Activated gamma-delta T cell treated with anti-CD3 and anti-CD28 coated beads, Interleukin-2, amount 50 U/mL, for 16 hours (primary cell): ENCODE results near the gene RAB3IP.
"Not testable (repeated sequence)": the region's sequence is repeated elsewhere in the genome, so short reads cannot be mapped to it uniquely, and the experiment has no call there.

ENCODE experiments used
- DNase-seq: peaks from one replicate; pipeline ENCODE4 v3.0.0-alpha.2; 2020; ENCODE audit warnings: low read depth

The RAB3IP gene

DNA sequence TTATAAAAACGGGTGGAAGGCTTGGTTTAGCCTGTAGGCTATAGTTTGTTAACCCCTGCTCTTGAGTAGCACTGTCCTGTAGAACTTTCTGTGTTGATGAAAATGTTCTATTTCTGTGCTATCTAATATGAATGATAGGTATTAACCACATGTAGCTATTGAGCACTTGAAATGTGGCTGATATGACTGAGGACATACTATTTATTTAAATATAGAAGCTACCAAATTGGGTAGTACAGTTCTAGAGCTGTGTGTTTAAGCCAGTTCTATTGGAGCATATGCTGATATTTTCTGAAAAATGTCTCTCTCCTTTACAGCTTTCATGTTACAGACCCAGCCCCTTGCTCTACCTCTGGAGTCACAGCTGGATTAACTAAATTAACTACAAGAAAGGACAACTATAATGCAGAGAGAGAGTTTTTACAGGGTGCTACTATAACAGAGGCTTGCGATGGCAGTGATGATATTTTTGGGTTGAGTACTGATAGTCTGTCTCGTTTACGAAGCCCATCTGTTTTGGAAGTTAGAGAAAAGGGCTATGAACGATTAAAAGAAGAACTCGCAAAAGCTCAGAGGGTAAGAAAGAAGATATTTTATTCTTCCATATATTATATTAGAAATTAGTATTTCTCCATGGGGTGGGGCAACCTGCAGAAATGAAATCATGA is 17.6 kb downstream of the RAB3IP start:
- no peak for DNase-seq

DNA sequence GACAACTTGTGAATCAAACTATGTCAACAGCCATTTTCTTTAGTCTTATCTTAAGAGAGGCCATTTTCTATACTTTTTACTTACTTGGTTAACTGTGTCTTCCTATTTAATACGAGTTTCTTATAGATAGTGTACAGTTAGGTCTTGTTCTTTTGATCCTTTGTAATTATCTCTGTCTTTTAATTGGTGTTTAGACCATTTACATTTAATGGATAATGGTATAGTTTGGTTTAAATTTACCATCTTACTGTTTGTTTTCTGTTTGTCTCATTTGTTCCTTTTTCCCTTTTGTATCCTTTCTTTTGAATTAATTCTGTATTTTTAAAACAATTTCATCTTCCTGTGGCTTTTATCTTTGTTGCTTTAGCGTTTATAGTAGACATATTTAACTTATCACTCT is 19.4 kb downstream of the RAB3IP start:
- no peak for DNase-seq

DNA sequence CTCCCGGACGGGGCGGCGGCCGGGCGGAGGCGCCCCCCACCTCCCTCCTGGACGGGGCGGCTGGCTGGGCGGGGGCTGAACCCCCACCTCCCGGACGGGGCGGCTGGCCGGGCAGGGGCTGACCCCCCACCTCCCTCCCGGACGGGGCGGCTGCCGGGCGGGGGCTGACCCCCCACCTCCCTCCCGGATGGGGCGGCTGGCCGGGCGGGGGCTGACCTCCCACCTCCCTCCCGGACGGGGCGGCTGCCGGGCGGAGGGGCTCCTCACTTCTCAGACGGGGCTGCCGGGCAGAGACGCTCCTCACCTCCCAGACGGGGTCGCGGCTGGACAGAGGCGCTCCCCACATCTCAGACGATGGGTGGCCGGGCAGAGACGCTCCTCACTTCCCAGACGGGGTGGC is 20.9 kb downstream of the RAB3IP start:
- DNase-seq = not testable (repeated sequence)

DNA sequence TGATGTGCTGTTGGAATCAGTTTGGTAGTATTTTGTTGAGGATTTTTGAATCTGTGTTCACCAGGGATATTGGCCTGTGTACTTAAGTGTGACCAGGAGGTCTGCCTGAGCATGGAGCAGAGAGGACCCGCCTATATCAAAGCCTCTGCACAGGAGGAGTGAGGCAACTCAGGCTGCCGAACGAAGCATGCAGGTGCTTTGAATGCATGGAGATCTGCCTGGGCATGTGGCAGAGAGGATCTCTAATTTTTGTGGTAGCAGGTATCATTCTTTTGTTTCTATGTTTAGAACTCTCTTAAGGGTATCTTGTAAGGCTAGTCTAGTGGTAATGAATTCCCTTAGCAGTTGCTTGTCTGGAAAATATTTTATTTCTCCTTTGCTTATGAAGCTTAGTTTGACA is 26.9 kb downstream of the RAB3IP start:
- no peak for DNase-seq

DNA sequence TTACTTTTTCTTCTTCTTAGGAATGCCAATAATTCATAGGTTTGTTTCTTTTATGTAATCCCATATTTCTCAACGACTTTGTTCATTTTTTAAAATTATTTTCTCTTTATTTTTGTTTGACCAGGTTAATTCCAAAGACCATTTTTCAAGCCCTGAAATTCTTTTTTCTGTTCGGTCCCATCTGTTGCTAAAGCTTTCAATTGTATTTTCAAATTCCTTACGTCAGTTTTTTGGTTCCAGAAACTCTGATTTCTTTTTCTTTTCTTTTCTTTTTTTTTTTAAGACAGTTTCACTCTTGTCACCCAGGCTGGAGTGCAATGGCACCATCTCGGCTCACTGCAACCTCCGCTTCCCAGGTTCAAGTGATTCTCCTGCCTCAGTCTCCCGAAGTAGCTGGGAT is 27.6 kb downstream of the RAB3IP start:
- no peak for DNase-seq

DNA sequence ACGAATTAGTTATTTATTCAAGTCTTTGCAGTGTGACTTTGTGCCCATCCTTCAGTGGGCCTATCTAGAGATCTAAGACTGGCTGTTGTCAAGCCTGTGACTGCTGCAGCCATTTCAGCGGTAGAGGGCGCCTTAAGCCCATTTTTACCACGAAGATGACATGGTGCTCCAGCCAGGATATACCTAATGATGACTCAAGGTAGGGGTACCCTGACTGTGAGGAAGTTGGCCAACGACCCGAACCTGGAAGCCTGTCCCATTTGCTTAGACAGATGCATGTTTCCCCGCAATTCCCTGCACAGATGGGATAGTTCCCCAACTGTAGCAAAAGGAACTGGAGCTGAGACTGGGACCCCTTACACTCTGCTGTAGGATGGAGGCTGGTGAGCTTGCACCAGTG is 41.3 kb downstream of the RAB3IP start:
- no peak for DNase-seq

DNA sequence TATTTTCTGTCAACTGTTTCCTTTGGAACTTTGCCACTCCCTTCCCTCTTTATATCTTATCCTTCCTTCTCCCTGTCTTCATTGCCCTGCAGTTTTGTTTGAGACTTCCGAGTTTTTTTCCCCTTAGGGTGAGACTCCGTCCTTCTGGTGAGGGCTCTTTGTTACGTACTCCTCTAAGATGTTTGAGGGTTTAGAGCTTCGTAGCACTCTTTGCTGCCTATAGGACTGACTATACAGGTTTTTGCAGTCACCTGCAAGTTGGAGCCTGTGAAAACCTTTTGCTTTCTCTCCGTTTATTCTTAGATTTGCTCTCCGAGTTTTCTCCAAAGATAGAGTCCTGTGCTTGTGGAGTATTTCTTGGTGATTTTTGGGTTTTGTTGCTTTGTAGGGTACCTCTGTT is 44.7 kb downstream of the RAB3IP start:
- DNase-seq = no peak

DNA sequence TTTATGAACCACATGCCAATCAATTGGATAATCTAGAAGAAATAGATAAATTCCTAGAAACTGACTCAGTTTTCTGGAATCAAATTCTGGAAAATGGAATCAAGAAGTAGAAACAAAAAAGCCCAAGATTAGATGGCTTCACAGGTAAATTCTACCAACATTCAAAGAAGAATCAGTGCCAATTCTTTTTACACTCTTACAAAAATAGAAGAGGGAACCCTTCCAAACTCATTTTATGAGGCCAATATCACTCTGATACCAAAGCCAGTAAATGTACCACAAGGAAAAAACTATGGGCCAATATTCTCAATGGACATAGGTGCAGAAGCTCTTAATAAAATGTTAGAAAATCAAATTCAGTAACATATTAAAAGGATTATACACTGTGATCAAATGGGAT is 50.7 kb downstream of the RAB3IP start:
- DNase-seq = no peak

DNA sequence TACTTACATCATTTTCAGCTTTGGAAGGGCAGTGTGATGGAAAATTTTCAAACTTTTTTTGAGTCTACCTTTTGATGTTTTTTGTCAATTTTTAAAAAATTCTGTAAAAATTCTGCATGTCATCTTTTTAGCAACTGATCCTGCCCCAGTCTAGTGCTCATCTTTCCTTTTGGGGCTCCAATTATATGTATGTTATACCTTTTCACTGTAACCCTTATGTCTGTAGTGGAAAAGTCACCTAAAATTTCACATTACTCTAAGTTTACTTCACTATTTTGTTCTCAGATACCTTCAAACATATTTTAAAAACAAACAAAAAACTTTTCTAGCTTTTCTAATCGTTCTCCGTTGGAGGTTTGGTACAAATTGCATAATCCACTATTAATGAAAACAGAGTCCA is 53.9 kb downstream of the RAB3IP start:
- no peak for DNase-seq

DNA sequence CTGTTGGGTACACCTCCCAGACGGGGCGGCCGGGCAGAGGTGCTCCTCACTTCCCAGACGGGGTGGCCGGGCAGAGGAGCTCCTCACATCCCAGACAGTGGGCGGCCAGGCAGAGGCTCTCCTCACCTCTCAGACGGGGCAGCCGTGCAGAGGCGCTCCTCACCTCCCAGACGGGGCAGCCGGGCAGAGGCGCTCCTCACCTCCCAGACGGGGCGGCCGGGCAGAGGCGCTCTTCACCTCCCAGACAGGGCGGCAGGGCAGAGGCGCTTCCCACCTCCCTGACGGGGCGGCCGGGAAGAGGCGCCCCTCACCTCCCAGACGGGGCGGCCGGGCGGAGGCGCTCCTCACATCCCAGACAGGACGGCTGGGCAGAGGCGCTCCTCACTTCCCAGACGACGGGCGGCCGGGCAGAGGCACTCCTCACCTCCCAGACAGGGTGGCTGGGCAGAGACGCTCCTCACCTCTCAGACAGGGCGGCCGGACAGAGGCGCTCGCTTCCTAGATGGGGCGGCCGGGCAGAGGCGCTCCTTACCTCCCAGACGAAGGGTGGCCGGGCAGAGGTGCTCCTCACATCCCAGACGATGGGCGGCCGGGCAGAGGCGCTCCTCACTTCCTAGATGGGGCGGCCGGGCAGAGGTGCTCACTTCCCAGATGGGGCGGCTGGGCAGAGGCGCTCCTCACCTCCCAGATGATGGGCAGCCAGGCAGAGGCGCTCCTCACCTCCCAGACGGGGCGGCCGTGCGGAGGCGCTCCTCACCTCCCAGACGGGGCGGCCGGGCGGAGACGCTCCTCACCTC is 68.6 kb downstream of the RAB3IP start:
- DNase-seq = not testable (repeated sequence)

DNA sequence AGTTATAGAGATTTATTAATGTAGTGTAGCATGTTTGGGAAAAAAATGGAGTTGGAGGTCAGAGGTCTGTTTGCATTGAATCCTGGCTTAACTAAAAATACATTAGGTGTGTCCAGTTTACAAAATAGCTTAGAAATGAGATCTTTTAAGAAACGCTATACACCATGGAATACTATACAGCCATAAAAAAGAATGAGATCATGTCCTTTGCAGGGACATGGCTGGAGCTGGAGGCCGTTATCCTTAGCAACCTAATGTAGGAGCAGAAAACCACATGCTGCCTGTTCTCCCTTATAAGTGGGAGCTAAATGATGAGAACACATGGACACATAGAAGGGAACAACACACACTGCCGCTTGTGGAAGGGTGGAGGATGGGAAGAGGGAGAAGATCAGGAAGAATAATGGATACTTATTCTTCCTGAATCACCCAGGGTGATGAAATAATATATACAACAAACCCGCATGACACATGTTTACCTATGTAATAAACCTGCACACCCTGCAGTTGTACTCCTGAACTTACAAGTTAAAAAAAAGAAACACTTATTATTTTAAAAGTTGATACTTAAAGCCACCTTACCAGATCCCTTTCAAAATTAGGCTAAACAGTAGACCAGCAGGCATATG is 72.3 kb downstream of the RAB3IP start:
- no peak for DNase-seq

DNA sequence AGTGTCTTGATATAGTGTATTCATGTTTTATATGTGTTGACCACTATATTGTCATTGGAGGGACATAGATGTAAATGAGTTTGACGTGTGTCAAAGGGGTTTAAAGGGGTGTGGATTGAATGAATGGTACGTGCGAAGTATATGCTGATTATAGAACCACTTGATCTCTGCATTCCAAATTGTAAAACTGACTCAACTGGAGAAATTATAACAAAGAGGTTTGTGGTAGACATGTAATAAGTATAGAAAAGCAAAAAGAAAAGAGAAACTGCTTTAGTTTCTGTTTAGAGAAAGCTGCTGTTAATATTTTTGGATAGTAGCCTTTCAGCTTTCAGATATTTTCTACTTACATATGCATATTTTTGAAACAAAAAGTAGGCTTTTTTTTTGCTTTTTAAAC is 77.4 kb downstream of the RAB3IP start:
- no peak for DNase-seq

DNA sequence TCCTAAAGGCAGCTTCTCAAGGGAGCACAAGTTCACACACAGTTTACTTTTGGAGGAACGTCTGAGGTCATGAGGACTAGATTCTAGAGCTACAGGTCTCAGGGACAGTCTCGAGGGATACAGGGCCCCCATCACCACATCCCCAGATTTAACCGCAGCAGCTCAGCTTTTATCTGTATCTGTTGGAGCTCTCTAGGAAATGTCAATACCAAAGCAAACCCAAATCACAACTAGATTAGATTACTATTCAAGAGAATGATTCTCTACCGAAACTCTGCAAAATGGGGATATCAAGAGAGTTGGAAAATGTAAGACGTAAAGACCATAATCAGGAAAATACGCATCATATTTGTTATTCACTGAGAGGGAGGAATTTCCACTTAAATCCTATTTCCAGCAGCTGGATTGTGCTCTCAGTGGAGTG is 82.4 kb downstream of the RAB3IP start:
- DNase-seq = no peak

DNA sequence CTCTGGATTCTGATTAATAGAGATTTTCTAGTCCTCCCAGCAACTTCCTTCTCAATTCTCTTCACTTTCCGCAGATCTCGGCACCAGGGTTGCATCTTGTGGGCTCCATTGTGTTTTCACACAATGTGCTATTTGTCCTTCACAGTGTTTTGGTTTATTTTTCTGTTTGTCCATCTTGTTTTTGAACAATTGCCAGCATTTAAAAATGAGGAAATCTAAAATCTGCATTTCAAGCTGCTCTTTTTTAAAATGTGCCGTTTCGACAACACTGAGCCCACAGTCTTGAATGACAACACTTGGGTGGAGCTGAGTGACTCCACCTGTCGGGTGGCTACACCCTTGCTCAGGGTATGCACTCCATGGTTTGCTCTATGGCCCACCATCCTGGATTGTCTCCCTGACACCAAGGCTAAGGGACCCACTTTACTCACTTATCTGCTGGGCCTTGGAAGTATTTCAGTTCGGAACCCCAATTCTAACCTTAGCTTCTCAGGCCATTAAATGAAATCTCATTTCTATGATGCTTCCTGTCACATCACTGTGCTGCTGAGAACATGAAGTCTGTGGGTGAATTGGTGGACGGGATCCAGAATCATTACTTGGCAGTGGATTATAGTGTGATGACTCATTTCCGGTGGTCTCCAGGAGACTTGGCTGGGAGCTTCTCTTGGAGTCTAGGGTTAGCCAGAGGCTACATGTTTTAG is 82.9 kb downstream of the RAB3IP start:
- no peak for DNase-seq

DNA sequence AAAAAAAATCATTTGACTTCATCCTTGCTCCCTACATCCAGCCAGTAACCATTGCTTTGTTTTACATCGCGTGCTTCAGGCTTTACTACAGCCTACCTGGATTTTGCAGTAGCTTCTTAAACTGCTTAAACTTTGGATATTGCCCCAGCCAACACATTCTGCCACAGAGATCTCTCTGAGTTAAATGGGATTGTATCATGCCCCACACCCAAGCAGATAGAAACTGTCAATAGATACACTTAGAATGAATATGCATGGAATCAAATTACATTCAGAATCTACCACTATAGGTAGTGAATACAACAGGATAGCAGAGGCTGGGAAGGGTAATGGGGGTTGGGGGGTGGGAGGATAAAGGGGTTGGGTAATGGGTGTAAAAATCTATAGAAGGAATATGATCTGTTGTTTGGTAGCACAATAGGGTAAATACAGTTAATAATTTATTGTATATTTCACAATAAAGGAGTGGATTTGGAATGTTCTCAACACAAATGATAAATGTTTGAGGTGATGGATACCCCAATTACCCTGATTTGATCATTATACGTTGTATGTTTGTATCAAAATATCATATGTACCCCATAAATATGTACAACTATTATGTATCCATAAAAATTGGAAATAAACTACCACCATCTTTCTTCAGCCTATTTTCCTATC is 83.7 kb downstream of the RAB3IP start:
- DNase-seq = no peak

DNA sequence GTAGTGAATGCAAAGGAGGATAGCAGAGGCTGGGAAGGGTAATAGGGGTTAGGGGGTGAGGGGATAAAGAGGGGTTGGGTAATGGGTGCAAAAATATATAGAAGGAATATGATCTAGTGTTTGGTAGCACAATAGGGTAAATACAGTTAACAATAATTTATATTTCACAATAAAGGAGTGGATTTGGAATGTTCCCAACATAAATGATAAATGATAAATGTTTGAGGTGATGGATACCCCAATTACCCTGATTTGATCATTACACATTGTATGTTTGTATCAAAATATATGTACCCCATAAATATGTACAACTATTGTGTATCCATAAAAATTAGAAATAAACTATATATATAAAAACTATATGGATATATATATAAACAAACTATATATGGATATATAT is 85.4 kb downstream of the RAB3IP start:
- DNase-seq = no peak

DNA sequence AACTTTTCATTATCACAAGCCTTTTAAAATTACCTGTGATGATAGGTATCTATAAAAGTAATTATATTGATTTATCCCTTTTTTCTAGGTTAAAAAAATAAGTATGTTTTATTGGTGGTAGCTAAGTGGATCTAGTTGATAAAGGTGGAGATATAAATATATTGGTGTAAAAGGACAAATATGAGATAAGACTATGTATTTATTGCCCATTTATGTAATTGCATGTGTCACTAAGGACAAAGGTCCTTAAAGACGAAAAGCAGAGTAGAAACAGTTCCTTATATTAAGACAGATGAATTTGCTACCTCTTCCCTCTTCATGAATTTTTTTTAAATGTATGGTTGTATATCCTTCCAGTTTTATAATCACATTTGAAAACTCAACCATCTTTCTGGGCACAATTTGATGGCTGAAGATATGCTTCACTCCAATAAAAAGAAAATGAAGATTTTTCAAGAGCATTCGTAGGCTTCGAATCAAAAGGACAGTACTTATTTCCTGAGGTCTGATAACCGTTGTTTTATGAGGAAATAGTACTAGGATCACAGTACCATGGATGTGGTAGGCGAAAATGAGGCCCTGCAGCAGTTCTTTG is 86.4 kb downstream of the RAB3IP start, which contains the start of gene MYRFL:
TSS of gene MYRFL (plus strand) at position 262 of the 595 bp plus-strand sequence. CDS start at position 553, 291 bp downstream.
- DNase-seq = no peak

DNA sequence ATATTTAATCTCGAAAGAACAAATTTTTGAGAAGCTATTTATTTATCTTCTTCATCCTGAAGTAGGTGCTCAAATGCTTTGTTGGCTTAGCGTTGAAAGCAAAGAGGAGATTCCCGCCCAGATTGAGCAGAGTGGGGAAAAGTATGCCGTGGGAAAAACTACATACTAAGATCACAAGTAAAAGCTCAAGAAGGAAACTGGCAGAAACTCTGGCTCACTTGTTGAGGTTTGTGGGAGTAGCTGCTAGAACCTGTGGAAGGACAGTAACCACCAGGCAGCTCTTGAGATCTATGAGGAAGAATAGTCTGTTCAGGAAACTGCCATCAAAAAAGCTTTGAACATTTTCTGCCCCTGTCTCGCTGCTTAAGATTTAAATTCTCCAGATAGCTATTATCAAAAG is 90.2 kb downstream of the RAB3IP start:
- no peak for DNase-seq

DNA sequence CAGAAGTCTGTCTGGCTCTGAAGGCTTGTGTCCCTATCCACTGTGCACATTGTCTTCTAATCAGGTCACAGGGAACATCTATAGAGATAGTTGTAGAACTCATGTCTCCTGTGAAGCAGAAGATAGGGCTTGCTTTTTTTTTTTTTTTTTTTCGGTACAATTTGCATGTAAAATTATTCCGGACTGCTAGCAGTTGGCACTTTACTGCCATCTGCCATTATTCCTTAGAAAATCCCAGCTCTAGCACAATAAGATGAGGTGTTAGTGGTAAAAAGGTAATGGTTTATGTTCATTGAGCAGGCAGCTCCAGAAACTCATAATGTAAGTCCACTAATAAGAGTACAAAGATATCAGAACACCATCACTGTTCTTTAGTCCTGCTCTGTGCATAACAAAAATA is 95.0 kb downstream of the RAB3IP start:
- no peak for DNase-seq

DNA sequence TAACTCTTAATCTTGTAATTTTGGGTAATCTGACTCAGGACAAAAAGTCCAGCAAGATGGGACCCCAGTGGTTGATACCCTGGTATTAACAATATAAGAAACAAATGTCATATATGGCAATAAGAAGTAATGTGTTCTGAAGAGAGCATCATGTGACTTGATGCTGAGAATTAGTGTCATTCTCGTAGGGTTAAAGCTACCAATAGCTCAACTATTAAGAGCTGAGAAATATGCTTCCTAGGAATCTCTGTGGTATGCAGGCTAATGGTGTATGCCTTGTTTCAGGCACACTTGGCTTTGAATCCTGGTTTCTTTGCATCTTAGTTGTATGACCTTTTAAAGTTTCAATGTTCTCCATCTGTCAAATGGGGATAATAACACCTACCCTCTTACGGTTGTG is 95.5 kb downstream of the RAB3IP start:
- no peak for DNase-seq

DNA sequence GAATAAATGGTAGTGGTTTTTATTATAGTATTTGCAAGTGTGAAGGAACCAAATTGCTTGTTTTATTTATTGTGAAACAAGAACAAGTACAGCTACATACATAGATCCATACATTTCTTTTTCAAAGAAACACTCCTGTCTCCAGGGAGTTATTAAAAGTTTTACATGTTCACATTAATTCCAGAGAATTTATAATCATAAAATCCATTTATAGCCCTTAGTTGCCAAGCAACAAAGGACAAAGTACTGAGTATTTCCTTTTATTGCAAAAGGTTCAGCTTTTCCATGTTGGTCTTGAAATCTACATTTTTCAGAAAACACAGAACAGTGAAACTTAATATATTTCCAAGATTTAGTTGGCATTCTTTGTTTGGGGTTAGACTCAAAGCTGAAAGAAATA is 95.9 kb downstream of the RAB3IP start:
- DNase-seq = no peak

DNA sequence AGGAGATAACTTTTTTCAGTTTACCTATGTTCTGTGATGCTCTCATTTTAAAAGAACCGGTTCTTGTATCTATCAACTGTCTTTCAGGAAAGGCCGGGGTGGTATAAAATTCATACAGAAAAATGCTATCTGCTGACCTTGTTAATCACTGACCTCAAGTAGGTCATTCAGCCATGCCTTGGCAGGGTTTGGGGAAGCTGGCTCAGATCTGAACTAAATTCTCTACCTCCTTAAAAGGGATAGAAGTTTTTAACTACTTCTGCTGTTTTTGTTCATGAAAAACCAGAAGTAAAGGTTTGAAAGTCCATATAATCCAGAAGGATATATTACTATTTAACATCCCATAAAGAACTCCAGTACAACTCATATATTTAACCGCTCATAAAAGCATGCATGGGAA is 96.4 kb downstream of the RAB3IP start:
- no peak for DNase-seq
